ENCODE results near the gene NEK10. TPM values are rescaled to one million over a fixed set of nuclear protein-coding genes. Genes with fewer than 3 reads are reported as not detected.

Gene NEK10
- total and polyA plus RNA-seq, 3 donors from 2014 or later, result 29.5 to 83.2 (median 56.9) TPM

GRCh38 chr3:27376109-27376772 lies 7.1 kb upstream of the NEK10 start:
- intact Hi-C loops (cut with DNase I; ENCODE audit: low total_unique reads), result no loop called here
- Histone ChIP-seq H3K27me3 (no peaks in the 10 kb centered on the region), H3K27ac (no peak overlapping the region), H3K4me3 (no peak overlapping the region), H3K9me3 (no peaks in the 10 kb centered on the region), H3K36me3 (ENCODE audit: low read depth, missing control alignments) (peaks cover 3% of the 10 kb centered on the region), H3K4me1 (no peaks in the 10 kb centered on the region)
- WGBS, 2 donors, result 91 to 94% methylated on average over 6 of the region's 6 CpGs
- DNase-seq, result no peak
- no peak for TF ChIP-seq POLR2A (IDR thresholded peaks at IDR 0.05)
- TF ChIP-seq CTCF (IDR thresholded peaks at IDR 0.05), result no peak

- no peak for DNase-seq
- TF ChIP-seq POLR2A (IDR thresholded peaks at IDR 0.05) (no peak), CTCF (IDR thresholded peaks at IDR 0.05) (no peak)
- H3K4me3 ChIP-seq, result no peak overlapping the region
- no peaks in the 10 kb centered on the region for H3K9me3 ChIP-seq
- intact Hi-C loops (cut with DNase I; ENCODE audit: low total_unique reads), result no loop called here
- WGBS, 2 donors, result 100% methylated on average over 1 of the region's 1 CpG
- no peaks in the 10 kb centered on the region for H3K27me3 ChIP-seq
- H3K36me3 ChIP-seq (ENCODE audit: low read depth, missing control alignments), result no peaks in the 10 kb centered on the region
- no peak overlapping the region for H3K27ac ChIP-seq
- no peaks in the 10 kb centered on the region for H3K4me1 ChIP-seq
Observed at GRCh38 chr3:27366062-27366591, 3.1 kb downstream of the NEK10 start.

- WGBS, 2 donors, result 74 to 77% methylated on average over 7 of the region's 7 CpGs
- Histone ChIP-seq H3K36me3 (ENCODE audit: low read depth, missing control alignments) (no peaks in the 10 kb centered on the region), H3K4me1 (no peaks in the 10 kb centered on the region), H3K4me3 (no peak overlapping the region), H3K9me3 (no peaks in the 10 kb centered on the region), H3K27ac (no peak overlapping the region), H3K27me3 (no peaks in the 10 kb centered on the region)
- intact Hi-C loops (cut with DNase I; ENCODE audit: low total_unique reads), result no loop called here
- TF ChIP-seq CTCF (IDR thresholded peaks at IDR 0.05) (no peak), POLR2A (IDR thresholded peaks at IDR 0.05) (no peak)
- DNase-seq, result no peak
Observed at GRCh38 chr3:27360113-27361078, 8.8 kb downstream of the NEK10 start.

- Histone ChIP-seq H3K4me1 (no peaks in the 10 kb centered on the region), H3K4me3 (no peak overlapping the region), H3K36me3 (ENCODE audit: low read depth, missing control alignments) (no peaks in the 10 kb centered on the region), H3K9me3 (no peaks in the 10 kb centered on the region), H3K27ac (no peak overlapping the region), H3K27me3 (no peaks in the 10 kb centered on the region)
- 84% methylated on average over 3 of the region's 3 CpGs for WGBS, 2 donors
- intact Hi-C loops (cut with DNase I; ENCODE audit: low total_unique reads), result no loop called here
- no peak for DNase-seq
- TF ChIP-seq CTCF (IDR thresholded peaks at IDR 0.05) (no peak), POLR2A (IDR thresholded peaks at IDR 0.05) (no peak)
Observed at GRCh38 chr3:27358372-27358771, 10.8 kb downstream of the NEK10 start.
